H9 (cell line): Measurements from ENCODE around the gene BCL2L14. TPM values are rescaled to one million over a fixed set of nuclear protein-coding genes. Genes with fewer than 3 reads are reported as not detected.

Experiments used
- DNase-seq: peaks from one replicate; pipeline ENCODE4 v3.0.0-alpha.2; 2017
- H2AFZ ChIP-seq: one replicate; pipeline ENCODE4 v1.6.1; 2013; ENCODE audit warnings: mild to moderate bottlenecking, low read length, control low read depth, moderate library complexity
- H2AK5ac ChIP-seq: 2 replicates; pipeline ENCODE4 v1.6.1; 2013; ENCODE audit warnings: low read length, control low read depth, mixed read lengths; ENCODE audit not compliant: insufficient read length
- H2BK120ac ChIP-seq: one replicate; pipeline ENCODE4 v1.6.1; 2013; ENCODE audit warnings: low read depth, mild to moderate bottlenecking, low read length, control low read depth, inconsistent platforms; ENCODE audit not compliant: poor library complexity, severe bottlenecking
- H2BK12ac ChIP-seq: 2 replicates; pipeline ENCODE4 v1.6.1; 2013; ENCODE audit warnings: low read length, control low read depth, mixed read lengths, low read depth; ENCODE audit not compliant: insufficient read length
- H2BK15ac ChIP-seq: 2 replicates; pipeline ENCODE4 v1.6.1; 2013; ENCODE audit warnings: low read depth, low read length, control low read depth
- H2BK20ac ChIP-seq: one replicate; pipeline ENCODE4 v1.6.1; 2013; ENCODE audit warnings: low read depth, mild to moderate bottlenecking, low read length, control low read depth, inconsistent platforms; ENCODE audit not compliant: poor library complexity, severe bottlenecking
- H2BK5ac ChIP-seq: 2 replicates; pipeline ENCODE4 v1.6.1; 2013; ENCODE audit warnings: low read length, control low read depth, mixed read lengths; ENCODE audit not compliant: insufficient read length
- H3K14ac ChIP-seq: 2 replicates; pipeline ENCODE4 v1.6.1; 2013; ENCODE audit warnings: low read length, control low read depth; ENCODE audit not compliant: insufficient read depth
- H3K18ac ChIP-seq: 2 replicates; pipeline ENCODE4 v1.6.1; 2013; ENCODE audit warnings: low read depth, mild to moderate bottlenecking, mixed read lengths, low read length, control low read depth; ENCODE audit not compliant: insufficient read length
- H3K23ac ChIP-seq: 2 replicates; pipeline ENCODE4 v1.6.1; 2013; ENCODE audit warnings: low read length, control low read depth, mixed read lengths, low read depth; ENCODE audit not compliant: insufficient read length
- H3K23me2 ChIP-seq: 2 replicates; pipeline ENCODE4 v1.6.1; 2013; ENCODE audit warnings: low read depth, mild to moderate bottlenecking, mixed read lengths, low read length, control low read depth; ENCODE audit not compliant: insufficient read length, poor library complexity, severe bottlenecking
- H3K27ac ChIP-seq: 2 replicates; pipeline ENCODE4 v1.5.1; 2013; ENCODE audit warnings: low read length, control low read depth, mixed read lengths, low read depth; ENCODE audit not compliant: insufficient read length
- H3K27me3 ChIP-seq: 2 replicates; pipeline ENCODE4 v1.6.1; 2013; ENCODE audit warnings: low read length, control low read depth, inconsistent platforms; ENCODE audit not compliant: insufficient read depth
- H3K4ac ChIP-seq: 2 replicates; pipeline ENCODE4 v1.6.1; 2013; ENCODE audit warnings: low read depth, mild to moderate bottlenecking, control low read depth, inconsistent platforms, low read length, moderate library complexity
- H3K4me1 ChIP-seq: 2 replicates; pipeline ENCODE4 v1.6.1; 2013; ENCODE audit warnings: low read length, control low read depth, inconsistent platforms; ENCODE audit not compliant: insufficient read depth
- H3K4me2 ChIP-seq: 2 replicates; pipeline ENCODE4 v1.6.1; 2013; ENCODE audit warnings: low read length, control low read depth, mixed read lengths; ENCODE audit not compliant: insufficient read length, insufficient read depth
- H3K56ac ChIP-seq: 2 replicates; pipeline ENCODE4 v1.6.1; 2013; ENCODE audit warnings: low read depth, mild to moderate bottlenecking, mixed read lengths, low read length, control low read depth; ENCODE audit not compliant: insufficient read length
- H3K79me1 ChIP-seq: 2 replicates; pipeline ENCODE4 v1.6.1; 2013; ENCODE audit warnings: low read depth, mild to moderate bottlenecking, moderate library complexity, low read length, control low read depth, inconsistent platforms; ENCODE audit not compliant: insufficient read depth, poor library complexity, severe bottlenecking
- H3K79me2 ChIP-seq: 2 replicates; pipeline ENCODE4 v1.6.1; 2013; ENCODE audit warnings: low read length, control low read depth, inconsistent platforms; ENCODE audit not compliant: insufficient read depth
- H3K9ac ChIP-seq: 2 replicates; pipeline ENCODE4 v1.6.1; 2013; ENCODE audit warnings: low read length, control low read depth, mixed read lengths; ENCODE audit not compliant: insufficient read length; ENCODE audit errors: extremely low read depth
- H3K9me3 ChIP-seq: one replicate; pipeline ENCODE4 v1.6.1; 2013; ENCODE audit warnings: low read depth, low read length, inconsistent platforms; ENCODE audit not compliant: control insufficient read depth
- H3T11ph ChIP-seq: one replicate; pipeline ENCODE4 v1.6.1; 2013; ENCODE audit warnings: mild to moderate bottlenecking, low read length, control low read depth, inconsistent platforms
- H4K20me1 ChIP-seq: one replicate; pipeline ENCODE4 v1.6.1; 2013; ENCODE audit not compliant: control insufficient read depth, insufficient read length, insufficient read depth
- H4K5ac ChIP-seq: 2 replicates; pipeline ENCODE4 v1.6.1; 2013; ENCODE audit warnings: low read depth, mild to moderate bottlenecking, mixed read lengths, low read length, control low read depth; ENCODE audit not compliant: insufficient read length
- H4K8ac ChIP-seq: replicated peaks from 2 replicates; pipeline ENCODE4 v1.6.1; 2013; ENCODE audit warnings: low read length, control low read depth, mixed read lengths, low read depth; ENCODE audit not compliant: insufficient read length
- H4K91ac ChIP-seq: 2 replicates; pipeline ENCODE4 v1.6.1; 2013; ENCODE audit warnings: low read depth, mild to moderate bottlenecking, moderate library complexity, mixed read lengths, low read length, control low read depth; ENCODE audit not compliant: insufficient read length
- H3K27ac Mint-ChIP-seq, 3 experiments: 2 replicates in 2 of 3; 3 replicates in 1 of 3; pipeline ENCODE4 v1.8.0; 2020 to 2021; ENCODE audit warnings: mixed read lengths in 3 of 3, mild to moderate bottlenecking in 1 of 3, moderate library complexity in 1 of 3
- H3K27me3 Mint-ChIP-seq: 2 replicates; pipeline ENCODE4 v1.8.0; 2021; ENCODE audit warnings: low read depth, mild to moderate bottlenecking, moderate library complexity, mixed read lengths
- H3K36me3 Mint-ChIP-seq, 3 experiments: 2 replicates in 2 of 3; 3 replicates in 1 of 3; pipeline ENCODE4 v1.8.0; 2020 to 2021; ENCODE audit warnings: low read depth in 3 of 3, mixed read lengths in 3 of 3; ENCODE audit not compliant: insufficient read depth in 1 of 3
- H3K4me1 Mint-ChIP-seq, 2 experiments: 2 replicates each; pipeline ENCODE4 v1.8.0; 2020; ENCODE audit warnings: mixed read lengths in 2 of 2
- H3K4me3 Mint-ChIP-seq, 2 experiments: 2 replicates in 1 of 2; 3 replicates in 1 of 2; pipeline ENCODE4 v1.8.0; 2020 to 2021; ENCODE audit warnings: mild to moderate bottlenecking in 2 of 2, mixed read lengths in 2 of 2, moderate library complexity in 1 of 2
- H3K9me3 Mint-ChIP-seq, 2 experiments: 2 replicates in 1 of 2; 3 replicates in 1 of 2; pipeline ENCODE4 v1.8.0; 2020; ENCODE audit warnings: mild to moderate bottlenecking in 2 of 2, mixed read lengths in 2 of 2, moderate library complexity in 1 of 2
- WGBS: extraction: QIAGEN DNeasy Blood & Tissue Kit; methylation state at CpG from one replicate; pipeline ENCODE4 v1.1.7; 2013; ENCODE audit warnings: missing lambda C conversion rate, low lambda C conversion rate, mixed read lengths; ENCODE audit not compliant: insufficient read length; ENCODE audit errors: extremely low coverage; 5-methylcytosine and 5-hydroxymethylcytosine counted together
- total RNA-seq: library from RNA; stranded (reverse); gene quantifications from 2 replicates; pipeline ENCODE4 v1.2.1, GENCODE V29; 2021
- TF ChIP-seq, protein P1 (sequence below): fragments of 200-600 bp; sonication (generic); conservative IDR thresholded peaks from 3 replicates; pipeline ENCODE4 v1.8.0; 2021; ENCODE audit warnings: antibody characterized with exemption, mild to moderate bottlenecking

Gene BCL2L14
- total RNA-seq, 1 experiment from 2014 or later: 0.28 TPM

DNA sequence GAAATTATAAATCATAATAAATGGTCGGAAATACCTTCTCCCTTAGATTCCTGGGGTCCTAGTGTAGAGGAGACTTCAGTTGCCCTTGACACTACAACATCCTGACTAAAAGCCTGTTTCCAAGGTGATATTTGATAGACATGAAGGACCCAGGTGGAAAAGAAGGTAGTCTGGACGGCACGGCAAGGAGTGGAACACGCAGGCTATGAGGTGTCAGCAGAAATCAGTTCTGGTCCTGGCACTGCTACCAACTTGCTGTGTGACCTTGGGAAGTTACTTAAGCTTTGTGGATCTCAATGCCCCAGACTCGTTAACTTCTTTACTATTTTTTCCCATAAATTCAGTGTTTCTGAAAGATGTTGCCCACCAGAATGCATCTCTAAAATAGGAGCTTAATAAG lies 36.9 kb upstream of the BCL2L14 start:
- Histone ChIP-seq H2BK5ac (no peak overlapping the region), H3K27me3 (no peaks in the 10 kb centered on the region), H2AFZ (no peak overlapping the region), H4K20me1 (no peaks in the 10 kb centered on the region), H3K14ac (no peak overlapping the region), H3K23me2 (peaks cover 4% of the 10 kb centered on the region), H3K23ac (no peak overlapping the region), H3K79me1 (no peaks in the 10 kb centered on the region), H3K79me2 (no peaks in the 10 kb centered on the region), H2AK5ac (no peak overlapping the region), H3K9me3 (no peaks in the 10 kb centered on the region), H3T11ph (no peak overlapping the region), H2BK20ac (no peak overlapping the region), H3K4me2 (no peak overlapping the region), H4K91ac (no peak overlapping the region), H3K4ac (no peak overlapping the region), H3K4me1 (peaks cover 2% of the 10 kb centered on the region; the same call in 1 of the 2 replicates), H2BK15ac (no peak overlapping the region), H4K5ac (no peak overlapping the region), H4K8ac (no peak overlapping the region), H2BK12ac (no peak overlapping the region), H2BK120ac (no peak overlapping the region), H3K56ac (no peak overlapping the region), H3K9ac (no peak overlapping the region), H3K18ac (no peak overlapping the region), H3K27ac (no peak overlapping the region)
- TF ChIP-seq, protein P1, sequence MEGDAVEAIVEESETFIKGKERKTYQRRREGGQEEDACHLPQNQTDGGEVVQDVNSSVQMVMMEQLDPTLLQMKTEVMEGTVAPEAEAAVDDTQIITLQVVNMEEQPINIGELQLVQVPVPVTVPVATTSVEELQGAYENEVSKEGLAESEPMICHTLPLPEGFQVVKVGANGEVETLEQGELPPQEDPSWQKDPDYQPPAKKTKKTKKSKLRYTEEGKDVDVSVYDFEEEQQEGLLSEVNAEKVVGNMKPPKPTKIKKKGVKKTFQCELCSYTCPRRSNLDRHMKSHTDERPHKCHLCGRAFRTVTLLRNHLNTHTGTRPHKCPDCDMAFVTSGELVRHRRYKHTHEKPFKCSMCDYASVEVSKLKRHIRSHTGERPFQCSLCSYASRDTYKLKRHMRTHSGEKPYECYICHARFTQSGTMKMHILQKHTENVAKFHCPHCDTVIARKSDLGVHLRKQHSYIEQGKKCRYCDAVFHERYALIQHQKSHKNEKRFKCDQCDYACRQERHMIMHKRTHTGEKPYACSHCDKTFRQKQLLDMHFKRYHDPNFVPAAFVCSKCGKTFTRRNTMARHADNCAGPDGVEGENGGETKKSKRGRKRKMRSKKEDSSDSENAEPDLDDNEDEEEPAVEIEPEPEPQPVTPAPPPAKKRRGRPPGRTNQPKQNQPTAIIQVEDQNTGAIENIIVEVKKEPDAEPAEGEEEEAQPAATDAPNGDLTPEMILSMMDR: no peak
- Mint-ChIP-seq H3K27ac (no peak overlapping the region), H3K27me3 (peaks cover 5% of the 10 kb centered on the region), H3K36me3 (no peaks in the 10 kb centered on the region; a peak in 3 of 7 replicates), H3K4me1 (peaks cover 7 to 8% of the 10 kb centered on the region in 2 experiments), H3K4me3 (no peak overlapping the region), H3K9me3 (peaks cover 2 to 10% of the 10 kb centered on the region in 2 experiments; a peak in 2 of 5 replicates)
- WGBS: no CpG with 5 or more reads among the region's 5 CpGs
- DNase-seq: no peak
